ENCODE results near the gene PDIA2. TPM values are rescaled to one million over a fixed set of nuclear protein-coding genes. Genes with fewer than 3 reads are reported as not detected.

The PDIA2 gene
- total RNA-seq, 4 donors from 2014 or later = 0.81 to 0.93 TPM; not detected in 2

DNA sequence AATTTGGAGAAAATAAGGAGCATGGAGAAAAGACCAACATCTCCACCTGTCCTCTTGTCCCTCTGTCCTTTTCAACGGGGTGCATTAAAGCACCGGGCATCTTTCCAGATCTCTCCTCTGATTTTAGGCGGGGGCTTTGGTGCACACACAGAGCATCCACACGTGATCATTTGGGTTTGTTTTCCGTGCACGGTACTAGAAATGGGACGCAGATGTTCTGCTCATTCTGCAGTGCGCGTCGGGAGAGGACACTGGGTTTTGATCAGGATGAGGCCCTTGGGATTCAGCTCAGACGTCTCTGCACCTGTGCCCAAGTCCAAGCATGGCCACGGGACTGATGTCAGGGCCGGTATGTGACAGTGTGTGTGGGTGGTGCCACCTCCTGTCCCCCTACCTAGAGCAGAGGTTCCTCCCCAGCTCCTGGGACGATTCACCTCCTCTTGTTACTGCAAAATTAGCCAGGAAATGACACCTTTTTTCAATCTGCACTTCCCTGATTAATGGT is 31.9 kb downstream of the PDIA2 start:
- H3K27ac ChIP-seq = no peak overlapping the region
- 66 to 79% methylated on average over 4 to 11 of the region's 14 CpGs for WGBS, 2 donors (ENCODE audit: low coverage in 1 of 2)
- TF ChIP-seq EP300 (IDR thresholded peaks at IDR 0.05) (no peak), CTCF (IDR thresholded peaks at IDR 0.05) (no peak), POLR2AphosphoS5 (IDR thresholded peaks at IDR 0.05) (no peak), POLR2A (IDR thresholded peaks at IDR 0.05) (no peak)
- H3K4me3 ChIP-seq = no peak overlapping the region
- no peaks in the 10 kb centered on the region for H3K27me3 ChIP-seq
- no peak for ATAC-seq
- H3K9me3 ChIP-seq = no peaks in the 10 kb centered on the region
- peaks cover 0 to 66% of the 10 kb centered on the region in 2 donors for H3K36me3 ChIP-seq
- H3K4me1 ChIP-seq = no peaks in the 10 kb centered on the region

DNA sequence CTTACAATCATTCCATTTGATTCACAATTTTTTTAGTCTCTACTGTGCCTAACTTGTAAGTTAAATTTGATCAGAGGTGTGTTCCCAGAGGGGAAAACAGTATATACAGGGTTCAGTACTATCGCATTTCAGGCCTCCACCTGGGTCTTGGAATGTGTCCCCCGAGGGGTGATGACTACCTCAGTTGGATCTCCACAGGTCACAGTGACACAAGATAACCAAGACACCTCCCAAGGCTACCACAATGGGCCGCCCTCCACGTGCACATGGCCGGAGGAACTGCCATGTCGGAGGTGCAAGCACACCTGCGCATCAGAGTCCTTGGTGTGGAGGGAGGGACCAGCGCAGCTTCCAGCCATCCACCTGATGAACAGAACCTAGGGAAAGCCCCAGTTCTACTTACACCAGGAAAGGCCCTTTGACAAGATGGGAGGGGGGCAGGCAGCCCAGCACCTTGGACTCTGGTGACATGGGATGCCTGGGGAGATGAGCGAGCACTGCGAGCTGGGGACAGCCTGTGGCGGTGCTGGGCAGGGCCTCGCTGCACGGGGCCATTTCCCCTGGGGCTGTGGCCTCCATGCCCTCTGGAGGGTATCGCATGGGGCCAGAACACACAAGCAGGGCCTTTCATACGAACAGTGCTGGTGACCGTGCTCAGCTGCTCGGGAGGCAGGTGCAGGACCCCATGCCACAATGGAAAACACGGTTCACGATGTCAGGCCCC is 33.9 kb downstream of the PDIA2 start:
- no peak for ATAC-seq
- no peaks in the 10 kb centered on the region for H3K27me3 ChIP-seq
- no peak overlapping the region for H3K27ac ChIP-seq
- H3K36me3 ChIP-seq = peaks cover 0 to 52% of the 10 kb centered on the region in 2 donors
- WGBS, 2 donors (ENCODE audit: low coverage in 1 of 2) = 88 to 91% methylated on average over 2 to 5 of the region's 19 CpGs
- H3K9me3 ChIP-seq = no peaks in the 10 kb centered on the region
- TF ChIP-seq CTCF (IDR thresholded peaks at IDR 0.05) (no peak), POLR2A (IDR thresholded peaks at IDR 0.05) (no peak), EP300 (IDR thresholded peaks at IDR 0.05) (no peak), POLR2AphosphoS5 (IDR thresholded peaks at IDR 0.05) (no peak)
- no peak overlapping the region for H3K4me3 ChIP-seq
- H3K4me1 ChIP-seq = peaks cover 0 to 7% (median 0%) of the 10 kb centered on the region in 3 donors

- H3K9me3 ChIP-seq = no peaks in the 10 kb centered on the region
- peaks cover 0 to 45% of the 10 kb centered on the region in 2 donors for H3K36me3 ChIP-seq
- H3K4me3 ChIP-seq = no peak overlapping the region
- H3K27ac ChIP-seq = no peak overlapping the region
- no peak for TF ChIP-seq EP300 (IDR thresholded peaks at IDR 0.05)
- TF ChIP-seq CTCF (IDR thresholded peaks at IDR 0.05) = no peak
- no peak for TF ChIP-seq POLR2A (IDR thresholded peaks at IDR 0.05)
- no peak for TF ChIP-seq POLR2AphosphoS5 (IDR thresholded peaks at IDR 0.05)
- peaks cover 0 to 8% (median 0%) of the 10 kb centered on the region in 3 donors for H3K4me1 ChIP-seq
- 88 to 90% methylated on average over 2 to 4 of the region's 5 CpGs for WGBS, 2 donors (ENCODE audit: low coverage in 1 of 2)
- no peak for ATAC-seq
- H3K27me3 ChIP-seq = no peaks in the 10 kb centered on the region
Measured at GRCh38 chr16:317583-317982, 34.6 kb downstream of the PDIA2 start.

DNA sequence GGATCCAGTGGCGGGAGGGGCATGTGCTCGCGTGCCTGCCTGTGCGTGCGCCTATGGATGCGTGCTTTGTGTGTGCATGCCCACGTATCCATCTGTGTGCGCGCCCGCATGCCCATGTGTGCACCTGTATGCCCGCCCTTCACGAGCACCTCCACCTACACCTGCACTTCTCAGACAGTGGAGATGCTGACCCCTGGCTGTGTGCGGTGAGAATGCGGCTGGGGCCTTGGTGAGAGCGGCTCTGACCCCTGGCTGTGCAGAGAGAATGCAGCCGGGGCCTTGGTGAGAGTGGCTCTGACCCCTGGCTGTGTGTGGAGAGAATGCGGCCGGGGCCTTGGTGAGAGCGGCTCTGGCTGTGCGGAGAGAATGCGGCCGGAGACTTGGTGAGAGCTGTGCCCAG is 35.7 kb downstream of the PDIA2 start:
- 64 to 77% methylated on average over 5 to 6 of the region's 22 CpGs for WGBS, 2 donors (ENCODE audit: low coverage in 1 of 2)
- TF ChIP-seq POLR2A (IDR thresholded peaks at IDR 0.05) (no peak), POLR2AphosphoS5 (IDR thresholded peaks at IDR 0.05) (no peak), CTCF (IDR thresholded peaks at IDR 0.05) (no peak)
- H3K4me1 ChIP-seq = peaks cover 0 to 8% (median 0%) of the 10 kb centered on the region in 3 donors
- ATAC-seq = no peak
- H3K4me3 ChIP-seq = no peak overlapping the region
- H3K27me3 ChIP-seq = no peaks in the 10 kb centered on the region
- H3K36me3 ChIP-seq = peaks cover 0 to 35% of the 10 kb centered on the region in 2 donors
- no peak overlapping the region for H3K27ac ChIP-seq
- H3K9me3 ChIP-seq = no peaks in the 10 kb centered on the region

DNA sequence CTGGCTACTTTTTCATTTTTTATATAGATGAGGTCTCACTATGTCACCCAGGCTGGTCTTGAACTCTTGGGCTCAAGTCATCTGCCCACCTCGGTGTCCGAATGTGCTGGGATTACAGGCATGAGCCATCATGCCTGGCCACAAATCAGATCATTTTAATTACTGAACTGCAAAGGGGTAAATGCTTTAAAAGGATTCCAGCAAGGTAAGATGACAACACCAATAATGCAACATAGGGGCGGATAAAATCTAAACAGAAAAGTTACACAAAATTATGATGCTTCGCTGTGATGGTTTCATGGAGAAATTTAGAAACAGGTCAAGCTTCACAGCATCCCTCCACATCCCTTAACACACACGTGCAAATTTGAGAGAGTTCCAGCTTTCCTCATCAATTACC is 37.2 kb downstream of the PDIA2 start:
- TF ChIP-seq POLR2A (IDR thresholded peaks at IDR 0.05) = no peak
- Histone ChIP-seq H3K27ac (no peak overlapping the region), H3K27me3 (no peaks in the 10 kb centered on the region), H3K36me3 (peaks cover 0 to 21% of the 10 kb centered on the region in 2 donors), H3K4me1 (peaks cover 0 to 22% (median 0%) of the 10 kb centered on the region in 3 donors), H3K9me3 (no peaks in the 10 kb centered on the region), H3K4me3 (no peak overlapping the region)
- WGBS, 2 donors (ENCODE audit: low coverage in 1 of 2) = 81 to 89% methylated on average over 3 to 5 of the region's 5 CpGs
- ATAC-seq = no peak
